Measurements from ENCODE around the gene PGM3.

GRCh38 chr6:83127258-83127657 lies 65.8 kb downstream of the PGM3 start:
- TF ChIP-seq CTCF (IDR thresholded peaks at IDR 0.05) (no peak), EZH2phosphoT487 (IDR thresholded peaks at IDR 0.05) (no peak), EZH2 (IDR thresholded peaks at IDR 0.05) (no peak)
